Chondrocyte (in vitro differentiated cells): ENCODE measurements around the gene PHLPP1. TPM values are rescaled to one million over a fixed set of nuclear protein-coding genes. Genes with fewer than 3 reads are reported as not detected.

Source experiments
- DNase-seq: peaks from one replicate; pipeline ENCODE4 v3.0.0; 2021; ENCODE audit warnings: mixed read lengths, low spot score
- H3K27ac Mint-ChIP-seq: one replicate; pipeline ENCODE4 v1.8.0; 2021; ENCODE audit warnings: mild to moderate bottlenecking, moderate library complexity, mixed read lengths; ENCODE audit not compliant: unreplicated experiment
- H3K27me3 Mint-ChIP-seq: 2 replicates; pipeline ENCODE4 v1.8.0; 2021; ENCODE audit warnings: low read depth, mixed read lengths
- H3K36me3 Mint-ChIP-seq: 2 replicates; pipeline ENCODE4 v1.8.0; 2021; ENCODE audit warnings: low read depth, mixed read lengths
- H3K4me1 Mint-ChIP-seq: 2 replicates; pipeline ENCODE4 v1.8.0; 2021; ENCODE audit warnings: low read depth, mild to moderate bottlenecking, mixed read lengths
- H3K4me3 Mint-ChIP-seq: one replicate; pipeline ENCODE4 v1.8.0; 2021; ENCODE audit warnings: mild to moderate bottlenecking, moderate library complexity, mixed read lengths; ENCODE audit not compliant: unreplicated experiment
- H3K9me3 Mint-ChIP-seq: 2 replicates; pipeline ENCODE4 v1.8.0; 2021; ENCODE audit warnings: low read depth, mixed read lengths
- total RNA-seq: library from RNA; stranded (reverse); gene quantifications from 3 replicates; pipeline ENCODE4 v1.2.1, GENCODE V29; 2021
- TF ChIP-seq, protein P1 (sequence below): fragments of 200-600 bp; sonication (generic); IDR thresholded peaks from 2 replicates; pipeline ENCODE4 v1.5.0; 2021; ENCODE audit warnings: antibody characterized with exemption, mild to moderate bottlenecking, moderate library complexity

The PHLPP1 gene
- total RNA-seq, 1 donor from 2014 or later, result 10.4 TPM

DNA sequence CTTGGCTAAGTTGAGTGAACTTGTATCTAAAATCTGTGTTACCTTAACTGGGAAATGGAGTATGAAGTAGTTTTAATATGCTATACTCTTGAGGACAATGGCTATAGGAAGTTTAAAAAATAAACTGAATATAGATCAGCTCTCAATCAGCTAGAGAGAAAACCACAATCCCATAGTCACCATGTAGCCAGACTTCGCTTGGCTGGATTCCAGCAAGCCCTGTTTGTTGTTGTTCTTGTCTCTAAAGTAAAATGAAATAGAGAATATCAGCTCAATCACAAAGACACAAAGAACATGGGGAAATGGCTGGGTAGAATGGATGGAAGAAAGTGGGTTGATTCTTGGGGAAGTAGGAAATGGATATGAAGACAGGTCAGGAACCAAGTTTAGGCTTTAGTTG, 234.9 kb downstream of the PHLPP1 start:
- no peak for DNase-seq
- Mint-ChIP-seq H3K27ac (no peak overlapping the region), H3K4me1 (no peaks in the 10 kb centered on the region), H3K36me3 (peaks cover 10% of the 10 kb centered on the region), H3K9me3 (no peaks in the 10 kb centered on the region), H3K27me3 (no peaks in the 10 kb centered on the region), H3K4me3 (no peak overlapping the region)
- TF ChIP-seq, protein P1, sequence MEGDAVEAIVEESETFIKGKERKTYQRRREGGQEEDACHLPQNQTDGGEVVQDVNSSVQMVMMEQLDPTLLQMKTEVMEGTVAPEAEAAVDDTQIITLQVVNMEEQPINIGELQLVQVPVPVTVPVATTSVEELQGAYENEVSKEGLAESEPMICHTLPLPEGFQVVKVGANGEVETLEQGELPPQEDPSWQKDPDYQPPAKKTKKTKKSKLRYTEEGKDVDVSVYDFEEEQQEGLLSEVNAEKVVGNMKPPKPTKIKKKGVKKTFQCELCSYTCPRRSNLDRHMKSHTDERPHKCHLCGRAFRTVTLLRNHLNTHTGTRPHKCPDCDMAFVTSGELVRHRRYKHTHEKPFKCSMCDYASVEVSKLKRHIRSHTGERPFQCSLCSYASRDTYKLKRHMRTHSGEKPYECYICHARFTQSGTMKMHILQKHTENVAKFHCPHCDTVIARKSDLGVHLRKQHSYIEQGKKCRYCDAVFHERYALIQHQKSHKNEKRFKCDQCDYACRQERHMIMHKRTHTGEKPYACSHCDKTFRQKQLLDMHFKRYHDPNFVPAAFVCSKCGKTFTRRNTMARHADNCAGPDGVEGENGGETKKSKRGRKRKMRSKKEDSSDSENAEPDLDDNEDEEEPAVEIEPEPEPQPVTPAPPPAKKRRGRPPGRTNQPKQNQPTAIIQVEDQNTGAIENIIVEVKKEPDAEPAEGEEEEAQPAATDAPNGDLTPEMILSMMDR, result no peak

DNA sequence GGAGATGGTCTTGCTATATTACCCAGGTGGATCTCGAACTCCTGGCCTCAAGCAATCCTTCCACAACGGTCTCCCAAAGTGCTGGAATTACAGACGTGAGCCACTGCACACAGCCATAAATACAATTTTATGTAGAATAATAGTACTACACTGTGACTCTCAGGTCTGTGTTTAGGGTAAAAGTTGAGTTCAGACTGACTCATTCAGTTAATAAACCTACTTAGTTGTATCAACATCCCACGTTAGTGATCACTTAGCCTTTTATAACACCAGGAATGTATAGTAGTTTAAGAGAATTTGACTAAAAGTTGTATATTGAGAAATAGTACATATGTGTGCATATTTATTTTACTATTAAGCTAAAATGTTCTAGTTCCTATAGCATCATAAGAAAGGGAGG, 237.5 kb downstream of the PHLPP1 start:
- H3K4me3 Mint-ChIP-seq, result no peak overlapping the region
- H3K27ac Mint-ChIP-seq, result no peak overlapping the region
- H3K27me3 Mint-ChIP-seq, result no peaks in the 10 kb centered on the region
- H3K36me3 Mint-ChIP-seq, result peaks cover 6% of the 10 kb centered on the region
- DNase-seq, result no peak
- TF ChIP-seq, protein P1, result no peak
- H3K4me1 Mint-ChIP-seq, result no peaks in the 10 kb centered on the region
- no peaks in the 10 kb centered on the region for H3K9me3 Mint-ChIP-seq

DNA sequence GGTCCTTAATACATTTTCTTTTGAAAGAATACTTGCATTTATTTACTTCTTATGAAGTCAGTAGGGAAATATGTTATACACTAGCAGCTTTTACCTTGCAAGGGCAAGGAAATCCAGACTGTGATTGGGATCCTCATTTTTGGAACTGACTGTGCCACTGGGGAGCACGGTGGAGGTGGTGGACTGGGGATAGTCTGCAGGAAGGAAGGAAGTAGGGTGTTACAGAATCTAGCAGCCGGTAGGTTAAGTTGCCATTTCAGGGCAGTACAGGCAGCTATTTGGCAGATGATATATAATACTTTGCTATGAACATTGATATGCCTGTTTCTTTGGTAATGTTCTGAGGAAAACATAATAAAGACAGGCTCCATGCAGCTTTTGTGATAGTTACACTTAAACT, 238.3 kb downstream of the PHLPP1 start:
- no peak for DNase-seq
- TF ChIP-seq, protein P1, result no peak
- Mint-ChIP-seq H3K4me1 (no peaks in the 10 kb centered on the region), H3K27me3 (no peaks in the 10 kb centered on the region), H3K9me3 (no peaks in the 10 kb centered on the region), H3K4me3 (no peak overlapping the region), H3K36me3 (peaks cover 6% of the 10 kb centered on the region), H3K27ac (no peak overlapping the region)

DNA sequence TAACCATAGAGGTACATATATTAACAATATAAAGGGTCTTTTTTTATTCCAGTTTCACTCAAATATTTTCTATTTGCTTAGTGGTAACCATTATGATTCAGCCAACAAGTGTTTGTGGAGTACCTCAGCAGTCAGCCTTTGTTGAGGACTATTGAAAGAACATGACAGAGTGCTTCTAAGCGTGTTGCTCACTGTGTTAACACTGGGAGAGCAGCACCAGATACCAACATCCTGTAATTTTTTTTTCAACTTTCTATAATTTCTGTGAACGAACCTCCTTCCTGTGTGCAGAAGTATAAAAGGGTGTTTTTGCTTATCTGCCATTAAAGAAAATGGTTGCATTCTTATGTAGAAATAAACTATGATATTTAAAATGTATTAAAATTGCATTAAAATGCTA, 239.0 kb downstream of the PHLPP1 start:
- Mint-ChIP-seq H3K9me3 (no peaks in the 10 kb centered on the region), H3K36me3 (peaks cover 8% of the 10 kb centered on the region), H3K4me3 (no peak overlapping the region), H3K4me1 (no peaks in the 10 kb centered on the region), H3K27ac (no peak overlapping the region), H3K27me3 (no peaks in the 10 kb centered on the region)
- TF ChIP-seq, protein P1, result no peak
- DNase-seq, result no peak

DNA sequence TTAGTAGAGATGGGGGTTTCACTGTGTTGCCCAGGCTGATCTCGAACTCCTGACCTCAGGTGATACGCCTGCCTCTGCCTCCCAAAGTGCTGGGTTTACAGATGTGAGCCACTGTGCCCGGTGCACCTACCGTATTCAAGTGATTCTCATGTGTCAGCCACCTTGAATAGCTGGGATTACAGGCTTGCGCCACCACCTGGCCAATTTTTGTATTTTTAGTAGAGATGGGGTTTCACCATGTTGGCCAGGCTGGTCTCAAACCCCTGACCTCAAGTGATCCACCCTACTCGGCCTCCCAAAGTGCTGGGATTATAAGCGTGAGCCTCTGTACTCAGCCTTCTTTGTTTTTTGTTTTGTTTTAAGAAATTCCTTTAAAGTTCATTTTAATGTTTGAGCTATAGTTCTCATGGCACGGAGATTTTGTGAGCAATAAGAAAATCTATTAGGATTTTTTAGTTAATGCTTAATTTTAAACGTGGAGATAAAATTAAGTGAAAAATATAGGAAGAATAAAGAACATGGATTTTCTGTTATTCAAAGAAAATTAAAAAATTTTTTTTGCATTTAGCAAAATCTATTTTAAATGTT, 242.6 kb downstream of the PHLPP1 start:
- Mint-ChIP-seq H3K9me3 (no peaks in the 10 kb centered on the region), H3K36me3 (peaks cover 8% of the 10 kb centered on the region), H3K4me1 (no peaks in the 10 kb centered on the region), H3K27ac (no peak overlapping the region), H3K4me3 (no peak overlapping the region), H3K27me3 (no peaks in the 10 kb centered on the region)
- TF ChIP-seq, protein P1, result peak; percentile 80
- no peak for DNase-seq
